Measurements from ENCODE around the gene SCFD1. TPM values are rescaled to one million over a fixed set of nuclear protein-coding genes. Genes with fewer than 3 reads are reported as not detected.
"Not testable (repeated sequence)": the region's sequence is repeated elsewhere in the genome, so short reads cannot be mapped to it uniquely, and the experiment has no call there.

Gene SCFD1
- total RNA-seq, 1 donor from 2014 or later = 84.7 TPM

- no peak for DNase-seq (ENCODE audit: low spot score)
These were observed 11.3 kb upstream of the SCFD1 start for GRCh38 chr14:30610787-30611343.

- DNase-seq (ENCODE audit: low spot score) = no peak
These were observed 8.0 kb upstream of the SCFD1 start for GRCh38 chr14:30614155-30614554.

- no peak for DNase-seq (ENCODE audit: low spot score)
These were observed 1.9 kb upstream of the SCFD1 start for GRCh38 chr14:30620178-30620577.

DNA sequence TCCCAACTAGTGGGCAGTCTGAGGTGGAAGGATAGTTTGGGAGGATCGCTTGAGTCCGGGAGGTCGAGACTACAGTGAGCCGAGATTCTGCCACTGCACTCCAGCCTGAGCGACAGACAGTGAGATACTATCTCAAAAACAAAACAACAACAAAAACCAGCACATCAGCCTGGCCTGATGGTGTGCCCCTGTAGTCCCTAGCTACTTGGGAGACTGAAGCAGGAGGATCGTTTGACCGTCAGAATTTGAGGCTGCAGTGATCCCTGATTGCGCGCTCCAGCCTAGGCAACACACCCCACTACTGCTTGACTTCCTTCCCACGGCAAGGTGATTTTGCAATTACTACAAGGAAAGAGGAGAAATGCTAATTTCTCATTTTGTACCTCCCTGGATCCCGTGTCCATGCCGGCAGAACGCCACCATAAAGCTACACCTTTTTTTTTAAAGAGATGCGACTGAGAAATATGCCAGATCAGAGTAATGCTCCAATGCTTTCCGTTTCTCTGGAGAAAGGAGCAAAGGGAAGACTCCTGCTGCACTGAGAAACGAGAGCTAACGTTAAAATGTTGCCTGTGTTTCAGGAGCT is 672 bp upstream of the SCFD1 start:
- DNase-seq (ENCODE audit: low spot score) = no peak

GRCh38 chr14:30623412-30624131 is 1.5 kb downstream of the SCFD1 start:
- DNase-seq (ENCODE audit: low spot score) = no peak

DNA sequence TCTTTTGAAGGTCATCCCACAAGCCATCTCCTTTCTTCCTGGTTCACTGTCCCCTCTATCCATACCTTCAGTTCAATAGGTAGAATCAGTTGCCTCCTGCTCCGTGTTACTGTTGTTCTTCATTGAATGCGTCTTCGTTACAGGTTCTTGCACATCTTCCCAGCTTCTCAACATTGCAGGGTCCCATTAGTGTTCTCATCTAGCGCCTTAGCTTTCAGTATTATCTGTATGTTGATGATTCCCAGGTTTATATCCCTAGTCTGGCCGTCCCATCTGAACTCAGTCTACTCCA is 2.0 kb downstream of the SCFD1 start:
- DNase-seq (ENCODE audit: low spot score) = no peak

DNA sequence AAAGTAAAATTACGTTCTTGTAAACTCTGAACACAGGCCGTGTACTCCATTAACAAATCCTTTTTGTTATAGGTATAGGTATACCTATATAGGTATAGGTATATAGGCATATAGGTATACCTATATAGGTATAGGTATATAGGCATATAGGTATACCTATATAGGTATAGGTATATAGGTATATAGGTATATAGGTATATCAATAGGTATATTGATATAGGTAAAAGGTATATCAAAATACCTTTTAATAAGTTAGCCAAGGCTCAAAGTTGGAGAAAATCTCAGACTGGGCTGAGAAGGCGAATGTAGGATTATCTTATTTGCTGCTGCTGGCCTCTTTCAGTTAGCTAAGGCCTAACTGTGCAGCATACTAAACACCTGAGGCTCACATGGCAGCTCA is 3.4 kb downstream of the SCFD1 start:
- DNase-seq (ENCODE audit: low spot score) = no peak

GRCh38 chr14:30629432-30629831 is 7.3 kb downstream of the SCFD1 start:
- DNase-seq (ENCODE audit: low spot score) = not testable (repeated sequence)

DNA sequence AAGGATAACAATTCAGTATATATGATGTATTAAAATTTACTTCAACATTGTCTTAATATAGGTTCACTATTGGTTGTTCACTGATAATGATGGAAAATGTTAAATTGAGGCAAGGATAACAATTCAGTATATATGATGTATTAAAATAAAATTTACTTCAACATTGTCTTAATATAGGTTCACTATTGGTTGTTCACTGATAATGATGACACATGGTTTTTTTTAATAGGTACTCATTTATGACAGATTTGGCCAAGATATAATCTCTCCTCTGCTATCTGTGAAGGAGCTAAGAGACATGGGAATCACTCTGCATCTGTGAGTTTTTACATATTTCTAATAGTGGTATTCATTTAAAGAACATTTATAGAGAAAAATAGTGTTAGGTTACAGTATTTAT is 8.1 kb downstream of the SCFD1 start:
- DNase-seq (ENCODE audit: low spot score) = no peak

- DNase-seq (ENCODE audit: low spot score) = no peak
These were observed 10.6 kb downstream of the SCFD1 start for GRCh38 chr14:30632730-30633129.

DNA sequence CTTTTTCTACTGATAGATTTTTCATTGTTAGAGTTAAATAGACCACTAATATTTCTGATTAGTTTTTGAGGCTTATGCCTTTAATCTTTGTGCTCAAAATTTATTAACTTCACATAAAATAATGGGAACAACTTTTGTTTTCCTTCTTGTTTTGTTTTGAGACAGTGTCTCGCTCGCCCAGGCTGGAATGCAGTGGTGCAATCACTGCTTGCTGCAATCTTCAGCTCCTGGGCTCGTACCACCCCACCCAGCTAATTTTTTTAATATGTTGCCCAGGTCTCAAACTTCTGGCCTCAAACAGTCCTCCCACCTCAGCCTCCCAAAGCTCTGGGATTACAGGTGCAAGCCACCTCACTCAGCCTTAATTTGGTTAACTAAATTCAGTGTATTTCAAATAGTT is 16.8 kb downstream of the SCFD1 start:
- no peak for DNase-seq (ENCODE audit: low spot score)

GRCh38 chr14:30641207-30641606 is 19.1 kb downstream of the SCFD1 start:
- DNase-seq (ENCODE audit: low spot score) = no peak

DNA sequence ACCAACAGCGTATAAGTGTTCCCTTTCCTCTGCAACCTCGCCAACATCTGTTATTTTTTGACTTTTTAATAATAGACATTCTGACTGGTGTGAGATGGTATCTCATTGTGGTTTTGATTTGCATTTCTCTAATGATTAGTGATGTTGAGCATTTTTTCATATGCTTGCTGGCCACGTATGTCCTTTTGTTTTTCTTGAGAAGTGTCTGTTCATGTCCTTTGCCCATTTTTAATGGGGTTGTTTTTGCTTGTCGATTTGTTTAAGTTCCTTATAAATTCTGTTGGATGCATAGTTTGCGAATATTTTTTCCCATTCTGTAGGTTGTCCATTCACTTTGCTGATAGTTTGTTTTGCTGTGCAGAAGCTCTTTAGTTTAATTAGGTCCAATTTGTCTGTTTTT is 22.3 kb downstream of the SCFD1 start:
- not testable (repeated sequence) for DNase-seq (ENCODE audit: low spot score)

- no peak for DNase-seq (ENCODE audit: low spot score)
These were observed 23.5 kb downstream of the SCFD1 start for GRCh38 chr14:30645600-30645999.

GRCh38 chr14:30648471-30648870 is 26.4 kb downstream of the SCFD1 start:
- no peak for DNase-seq (ENCODE audit: low spot score)

DNA sequence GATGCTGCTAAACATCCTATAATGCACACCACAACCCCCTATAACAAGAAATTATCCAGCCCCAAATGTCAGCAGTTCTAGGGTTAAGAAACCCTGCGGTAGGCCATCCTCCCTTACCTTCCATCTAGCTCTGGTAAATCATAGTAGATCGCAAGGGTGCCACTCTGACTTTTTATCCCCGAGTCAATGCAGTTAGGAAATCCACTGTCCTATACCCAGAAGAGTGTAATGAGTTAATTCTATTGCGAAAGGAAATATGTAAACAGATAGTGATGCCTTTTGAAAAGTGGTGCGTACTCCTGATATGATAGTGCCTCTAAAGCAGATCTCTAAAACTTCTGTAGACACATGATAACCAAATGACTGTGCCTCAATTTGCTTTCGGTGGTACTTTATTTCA is 29.8 kb downstream of the SCFD1 start:
- no peak for DNase-seq (ENCODE audit: low spot score)

DNA sequence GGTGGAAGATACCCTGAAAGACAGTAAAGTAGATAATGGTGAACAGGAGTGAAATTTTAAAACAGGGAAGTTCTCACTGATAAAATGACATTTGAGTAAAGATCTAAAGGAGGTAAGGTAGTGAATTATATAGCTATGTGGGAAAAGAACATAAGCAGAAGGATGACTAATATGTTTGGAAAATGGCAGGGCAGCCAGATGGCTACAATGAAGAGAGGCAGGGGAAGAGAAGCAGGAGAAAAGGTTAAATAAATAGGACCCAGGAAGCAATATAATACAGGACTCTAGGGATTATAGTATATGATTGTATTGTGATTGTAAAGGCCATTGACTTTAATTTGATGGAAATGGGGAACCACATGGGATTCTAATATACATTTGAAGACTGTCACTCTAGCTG is 33.0 kb downstream of the SCFD1 start:
- DNase-seq (ENCODE audit: low spot score) = no peak

DNA sequence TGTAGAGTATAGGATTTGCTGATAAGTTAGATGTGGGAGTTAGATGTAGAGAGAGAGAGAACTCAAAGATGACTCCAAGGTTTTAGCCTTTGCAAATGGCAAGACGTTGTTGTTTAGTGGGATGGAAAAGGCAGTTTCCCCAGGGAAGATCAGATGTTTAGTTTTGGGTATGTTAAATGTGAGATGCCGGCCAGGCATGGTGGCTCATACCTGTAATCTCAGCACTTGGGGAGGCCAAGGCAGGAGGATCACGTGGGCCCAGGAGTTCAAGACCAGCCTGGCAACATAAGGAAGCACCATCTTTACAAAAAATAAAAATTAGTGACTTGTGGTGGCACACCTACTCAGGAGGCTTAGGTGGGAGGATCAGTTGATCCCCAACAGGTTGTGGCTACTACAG is 33.5 kb downstream of the SCFD1 start:
- no peak for DNase-seq (ENCODE audit: low spot score)

- no peak for DNase-seq (ENCODE audit: low spot score)
These were observed 34.1 kb downstream of the SCFD1 start for GRCh38 chr14:30656190-30656632.

DNA sequence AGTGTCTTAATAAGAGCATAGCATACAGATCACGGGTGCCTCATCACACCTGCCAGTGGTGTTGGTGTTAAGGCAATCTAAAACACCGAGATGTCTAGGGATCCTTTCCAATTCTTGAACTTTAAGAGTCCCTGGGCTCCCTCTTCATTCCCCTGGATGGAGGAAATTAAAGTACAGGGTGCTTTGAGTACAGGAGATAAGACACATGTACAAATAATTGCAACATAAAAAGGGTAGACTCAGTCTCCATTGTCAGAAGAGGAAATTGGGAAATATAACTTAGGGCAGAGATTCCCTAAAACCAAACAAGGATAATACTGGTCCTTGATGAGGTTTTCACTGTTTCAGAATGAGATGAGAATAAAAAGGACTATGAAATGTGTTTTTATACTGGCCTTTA is 34.9 kb downstream of the SCFD1 start:
- no peak for DNase-seq (ENCODE audit: low spot score)

GRCh38 chr14:30657606-30658163 is 35.6 kb downstream of the SCFD1 start:
- no peak for DNase-seq (ENCODE audit: low spot score)

DNA sequence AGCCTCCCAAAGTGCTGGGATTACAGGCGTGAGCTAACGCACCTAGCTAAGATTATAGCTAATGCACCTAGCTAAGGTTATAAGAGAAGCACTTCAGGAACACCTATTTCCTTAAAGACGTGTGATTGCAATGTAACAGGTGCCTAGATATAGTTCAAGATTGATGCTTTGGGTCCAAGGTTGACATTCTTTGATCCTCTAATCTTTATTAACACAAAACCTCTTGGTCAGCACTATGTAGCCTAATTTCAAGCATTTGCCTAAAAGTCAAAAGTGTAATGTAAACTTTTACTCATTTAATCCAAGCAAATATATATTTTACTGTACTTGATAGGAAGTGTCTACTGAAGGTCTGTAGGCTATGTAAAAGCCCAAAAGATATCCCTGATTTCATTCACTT is 36.5 kb downstream of the SCFD1 start:
- DNase-seq (ENCODE audit: low spot score) = no peak

- no peak for DNase-seq (ENCODE audit: low spot score)
These were observed 47.5 kb downstream of the SCFD1 start for GRCh38 chr14:30669594-30669993.
